G401 (cell line): ENCODE results near the gene APOH. TPM values are rescaled to one million over a fixed set of nuclear protein-coding genes. Genes with fewer than 3 reads are reported as not detected.
A peak's percentile ranks its signal among the peaks of the same experiment; 100 is the strongest.

Experiments
- DNase-seq: peaks from one replicate; pipeline ENCODE4 v3.0.0-alpha.2; 2015; ENCODE audit warnings: low spot score
- in situ Hi-C: cut with HindIII; loops from 2 replicates; pipeline ENCODE4 v1.10.0; 2016; ENCODE audit warnings: low sequenced_read_pairs, mixed read lengths
- total RNA-seq: library from RNA; depleted of rRNA; stranded (reverse); fragments of >200 nt; shearing (Covaris generic); gene quantifications from 2 replicates; pipeline ENCODE4 v1.2.3, GENCODE V29; 2014

APOH gene
- total RNA-seq, 1 experiment from 2014 or later, result not detected

- in situ Hi-C loops, result no loop called here
- no peak for DNase-seq
Measured at GRCh38 chr17:66207936-66208335, 21.3 kb downstream of the APOH start.

DNA sequence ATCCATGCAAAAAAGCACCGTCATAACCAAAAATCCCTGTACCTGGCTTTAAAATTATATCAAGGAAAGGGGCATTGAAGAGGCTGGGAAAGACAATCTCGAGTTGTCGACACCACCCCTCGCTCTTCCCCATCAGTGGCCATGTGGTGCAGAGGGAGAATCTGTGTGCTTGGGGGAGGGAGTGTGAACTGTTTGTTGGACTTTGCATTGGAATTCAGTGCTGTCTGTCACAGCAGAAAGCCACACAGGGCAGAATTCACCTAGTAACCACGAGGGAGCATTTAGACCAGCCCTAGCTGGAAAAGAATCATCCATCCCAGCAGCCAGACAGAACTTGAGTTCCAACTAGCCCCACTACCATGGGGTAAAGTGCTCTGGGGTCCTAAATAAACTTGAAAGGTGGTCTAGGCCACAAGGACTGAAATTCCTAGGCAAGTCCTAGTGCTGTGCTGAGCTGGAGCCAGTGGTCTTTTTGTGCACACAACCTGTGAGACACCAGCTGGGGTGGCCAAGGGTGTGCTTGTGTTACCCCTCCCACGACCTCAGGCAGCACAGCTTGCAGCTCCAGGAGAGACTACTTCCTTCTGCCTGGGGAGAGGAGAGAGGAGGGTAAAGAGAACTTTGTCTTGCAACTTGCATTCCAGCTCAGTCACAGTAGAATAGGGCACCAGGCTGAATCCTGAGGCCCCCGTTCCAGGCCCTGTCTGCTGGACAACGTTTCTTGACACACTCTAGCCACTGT is 25.8 kb downstream of the APOH start:
- in situ Hi-C loops, result no loop called here
- DNase-seq, result no peak

- in situ Hi-C loops, result no loop called here
- DNase-seq, result peak; percentile 37
Measured at GRCh38 chr17:66200685-66201092, 28.5 kb downstream of the APOH start.

DNA sequence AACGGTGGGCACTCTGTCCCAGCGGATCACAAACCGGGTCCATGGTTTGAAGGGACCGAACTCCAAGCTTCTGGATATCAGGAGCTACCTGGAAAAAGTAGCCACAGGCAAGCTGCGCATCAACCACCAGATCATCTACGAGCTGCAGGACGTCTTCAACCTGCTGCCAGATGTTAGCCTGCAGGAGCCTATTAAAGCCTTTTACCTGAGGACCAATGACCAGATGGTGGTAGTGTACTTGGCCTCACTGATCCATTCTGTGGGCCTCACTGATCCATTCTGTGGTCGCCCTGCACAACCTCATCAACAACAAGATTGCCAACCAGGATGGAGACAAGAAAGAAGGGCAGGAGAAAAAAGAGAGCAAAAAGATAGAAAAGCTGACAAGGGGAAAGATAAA is 31.0 kb downstream of the APOH start:
- in situ Hi-C loops, result no loop called here
- DNase-seq, result no peak

DNA sequence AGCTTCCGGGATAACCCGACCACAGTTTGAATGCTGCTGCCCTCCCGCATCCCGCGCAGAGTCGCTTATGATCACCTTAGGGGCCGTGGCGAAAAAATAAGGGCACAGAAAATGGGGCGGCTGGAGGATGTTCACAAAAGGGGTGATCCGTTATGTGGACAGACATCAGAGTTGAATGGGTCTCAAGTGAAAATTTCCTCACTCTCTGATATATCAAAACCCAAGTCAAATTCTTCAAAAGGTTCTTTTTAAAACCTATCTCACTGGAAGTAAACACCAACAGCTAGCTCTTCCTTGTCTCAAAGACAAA is 36.9 kb downstream of the APOH start:
- in situ Hi-C loops, result no loop called here
- no peak for DNase-seq

GRCh38 chr17:66191593-66192377 is 37.4 kb downstream of the APOH start, which contains the start of gene CEP112:
CEP112 (minus strand) TSS chr17:66192133.
- DNase-seq, result peak; percentile 48
- in situ Hi-C loops, result no loop called here

- in situ Hi-C loops, result no loop called here
- peak; percentile 4 for DNase-seq
Measured at GRCh38 chr17:66190738-66191592, 38.2 kb downstream of the APOH start.

DNA sequence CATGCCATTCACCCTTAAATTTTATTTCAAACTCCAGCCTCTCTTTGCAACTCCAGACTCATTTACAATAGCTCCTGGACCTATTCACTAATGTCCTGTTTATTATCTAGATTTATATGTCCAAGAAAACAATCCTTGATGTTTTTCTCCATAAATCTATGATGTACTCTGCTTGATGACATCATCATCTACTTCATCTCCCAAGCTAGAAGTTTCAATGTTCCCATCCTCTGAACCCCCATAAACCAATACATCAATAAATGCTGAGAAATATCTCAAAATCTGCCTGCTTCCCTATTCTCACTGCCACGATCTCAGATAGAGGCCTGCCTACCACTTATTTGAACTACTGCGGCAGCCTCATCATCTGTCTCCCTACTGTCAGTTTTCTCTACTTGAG is 41.5 kb downstream of the APOH start:
- in situ Hi-C loops, result no loop called here
- no peak for DNase-seq

DNA sequence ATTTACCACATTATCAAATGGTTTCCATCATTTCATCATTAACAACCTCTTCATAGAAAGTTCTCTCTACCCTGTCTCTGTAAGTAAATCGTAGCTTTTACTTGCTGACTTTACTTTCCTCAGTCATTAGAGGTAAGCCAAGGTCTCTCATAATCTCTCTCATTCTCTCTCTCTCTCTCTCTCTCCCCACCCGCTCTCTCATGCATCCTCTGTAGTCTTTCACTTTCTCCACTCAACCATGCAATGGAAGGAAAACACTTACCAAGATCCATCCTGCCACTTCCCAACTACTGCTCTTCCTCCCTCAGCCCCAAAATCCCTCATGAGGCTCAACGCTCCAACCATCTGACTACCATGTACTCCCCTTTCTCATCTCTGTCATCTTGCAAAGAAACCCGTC is 43.4 kb downstream of the APOH start:
- DNase-seq, result no peak
- in situ Hi-C loops, result no loop called here

- in situ Hi-C loops, result no loop called here
- DNase-seq, result no peak
Measured at GRCh38 chr17:66184392-66184791, 44.8 kb downstream of the APOH start.

DNA sequence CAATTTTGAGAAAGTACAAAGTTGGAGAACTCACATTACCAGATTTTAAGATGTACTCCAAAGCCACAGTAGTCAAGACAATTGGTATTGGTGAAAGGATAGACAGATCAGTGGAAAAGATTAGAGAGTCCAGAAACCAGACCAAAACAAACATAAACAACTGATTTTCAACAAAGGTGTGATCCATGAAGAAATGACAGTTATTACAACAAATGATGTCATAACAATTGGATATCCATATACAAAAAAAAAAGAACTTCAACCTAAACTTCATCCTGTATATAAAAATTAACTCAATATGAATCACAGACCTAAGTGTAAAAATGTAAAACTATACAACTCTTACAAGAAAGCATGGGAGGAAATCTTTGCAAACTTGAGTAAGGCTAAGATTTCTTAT is 45.7 kb downstream of the APOH start:
- in situ Hi-C loops, result no loop called here
- no peak for DNase-seq

DNA sequence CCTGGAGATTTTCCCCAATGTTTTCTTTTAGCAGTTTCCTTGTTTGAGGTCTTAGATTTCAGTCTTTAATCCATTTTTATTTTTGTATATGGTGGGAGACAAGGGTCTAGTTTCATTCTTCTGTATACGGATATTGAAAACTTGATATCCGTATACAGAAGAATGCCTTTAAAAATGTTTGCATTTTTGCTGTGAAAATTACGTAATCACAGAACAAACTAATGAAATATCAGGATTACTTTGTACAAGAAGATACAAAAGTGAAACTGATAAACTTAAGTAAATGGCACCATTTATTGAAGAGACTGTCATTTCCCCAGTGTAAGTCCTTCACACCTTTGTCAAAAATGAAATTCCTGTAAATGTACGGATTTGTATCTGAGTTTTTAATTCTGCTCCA is 50.6 kb downstream of the APOH start:
- no peak for DNase-seq
- in situ Hi-C loops, result no loop called here

DNA sequence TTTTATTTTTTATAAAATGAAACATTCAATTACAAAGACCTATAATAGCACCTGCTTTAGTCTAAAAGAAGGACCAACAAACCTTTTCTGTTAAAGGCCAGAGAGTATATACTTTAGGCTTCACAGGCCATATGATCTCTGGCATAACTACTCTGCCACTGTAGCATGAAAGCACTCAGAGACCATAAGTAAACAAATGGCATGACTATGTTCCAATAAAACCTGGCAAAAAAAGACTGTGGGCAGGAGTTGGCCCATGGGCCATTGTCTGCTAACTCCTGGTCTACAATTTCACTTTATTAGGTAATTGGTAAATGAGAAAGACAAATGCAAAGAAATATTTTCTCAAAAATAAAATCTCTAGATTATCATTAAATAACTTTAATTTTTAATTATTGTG is 52.2 kb downstream of the APOH start:
- DNase-seq, result no peak
- in situ Hi-C loops, result no loop called here

DNA sequence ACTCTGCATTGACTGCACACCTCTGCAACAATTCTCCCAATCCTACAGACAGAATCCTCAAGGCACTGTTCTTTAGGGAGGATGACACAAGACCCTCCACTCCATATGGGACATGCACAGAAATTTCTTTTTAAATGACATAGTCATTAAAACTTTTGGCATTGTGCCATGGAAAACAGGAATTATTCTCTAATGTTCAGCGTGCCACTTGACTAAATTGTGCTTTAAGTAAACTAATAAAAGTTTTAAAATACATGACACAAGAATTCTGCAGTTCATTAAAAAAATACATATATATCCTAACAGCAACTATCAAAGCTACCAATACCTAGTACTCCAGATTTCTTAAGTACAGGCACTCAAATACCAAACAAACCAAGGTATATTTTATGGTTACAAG is 53.3 kb downstream of the APOH start:
- no peak for DNase-seq
- in situ Hi-C loops, result no loop called here

GRCh38 chr17:66172691-66173223 is 56.5 kb downstream of the APOH start:
- no peak for DNase-seq
- in situ Hi-C loops, result no loop called here

DNA sequence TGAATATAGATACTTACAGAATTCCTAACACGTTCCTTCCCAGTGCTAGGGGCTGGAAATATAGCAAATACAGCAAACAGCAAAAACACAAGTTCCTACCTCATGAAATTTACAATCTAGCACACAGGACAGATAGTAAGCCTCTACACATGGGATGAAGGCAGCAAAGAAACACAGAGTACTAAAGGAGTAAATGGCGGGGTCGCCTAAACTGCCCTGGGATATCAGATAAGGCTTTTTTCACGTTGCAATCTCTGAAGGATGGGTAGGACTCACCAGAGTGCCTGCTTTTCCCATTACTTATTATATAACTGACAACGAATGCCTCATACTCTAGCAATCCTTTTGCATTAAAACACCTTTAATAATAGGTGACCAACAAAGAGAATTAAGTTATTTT is 57.1 kb downstream of the APOH start:
- no peak for DNase-seq
- in situ Hi-C loops, result no loop called here

GRCh38 chr17:66171692-66172091 is 57.5 kb downstream of the APOH start:
- in situ Hi-C loops, result no loop called here
- DNase-seq, result no peak

GRCh38 chr17:66171172-66171571 is 58.0 kb downstream of the APOH start:
- DNase-seq, result no peak
- in situ Hi-C loops, result no loop called here

- in situ Hi-C loops, result no loop called here
- DNase-seq, result no peak
Measured at GRCh38 chr17:66169839-66170238, 59.4 kb downstream of the APOH start.
